Measurements from ENCODE around the gene GADL1. TPM values are rescaled to one million over a fixed set of nuclear protein-coding genes. Genes with fewer than 3 reads are reported as not detected.
A peak's percentile ranks its signal among the peaks of the same experiment; 100 is the strongest.

Gene GADL1
- polyA plus RNA-seq, 2 of the 4 experiments (the other 2 are of a cell fraction), result not detected

DNA sequence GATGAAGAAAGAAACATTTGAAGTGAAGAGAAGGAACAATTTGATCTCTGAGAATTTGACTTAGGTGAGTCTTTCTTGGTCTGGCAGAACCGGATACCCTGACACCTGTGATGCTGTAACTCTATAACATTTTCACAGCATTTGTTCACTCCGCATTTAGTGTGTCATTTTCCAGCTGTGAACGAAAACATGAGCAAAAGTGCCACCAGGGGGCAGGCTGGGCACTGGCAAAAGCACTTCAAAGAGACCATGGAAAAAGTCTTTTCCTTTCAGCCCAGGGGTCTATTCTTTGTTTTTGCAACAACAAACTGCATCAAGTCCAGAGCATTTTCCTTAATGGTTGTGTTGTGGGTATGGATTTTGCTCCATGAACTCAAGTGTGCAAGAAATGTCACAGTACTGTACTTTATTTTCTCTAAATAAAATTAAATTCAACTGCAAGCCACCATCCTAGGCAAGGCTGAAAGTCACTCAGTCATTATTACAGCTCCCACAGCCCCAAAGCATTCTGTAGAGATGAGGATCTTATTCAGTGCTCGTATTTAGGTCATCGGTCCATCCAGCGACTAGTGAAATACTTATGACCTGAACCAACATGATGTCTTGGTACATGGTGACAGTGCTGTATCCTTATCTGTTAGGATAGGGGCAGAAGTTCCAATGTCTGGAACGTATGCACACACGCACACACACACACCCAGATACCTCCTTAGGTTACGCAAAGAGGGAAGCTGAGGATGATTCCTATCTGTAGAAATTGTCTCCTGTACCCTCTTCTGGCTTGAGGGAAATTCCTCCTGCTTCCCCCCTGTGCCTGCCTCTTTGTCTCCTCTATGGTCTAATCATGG lies 125.5 kb downstream of the GADL1 start:
- peaks cover 12% of the 10 kb centered on the region for H3K4me1 ChIP-seq
- WGBS (ENCODE audit: missing lambda C conversion rate), result 58% methylated on average over 9 of the region's 9 CpGs
- H3K4me2 ChIP-seq, result 0 out of 3 replicates have a peak overlapping the region, but pooled peaks have one; percentile 26
- DNase-seq (ENCODE audit: low read depth in 1 of 2, low spot score in 1 of 2), result peak; percentile 43 to 62
- ATAC-seq, result peak; percentile 66 to 82; a peak in 3 of 6 replicates
- no peak for FAIRE-seq
- ChIA-PET POLR2A (no interaction called here), CTCF (interaction anchor here (0.6 to 3.0 kb wide), 23 partner anchors 9 to 1477 kb away, joined by 3 to 18 read pairs (median 3); no protein-coding TSS in a partner anchor)
- no peak overlapping the region for H3K4me3 ChIP-seq
- H3K27ac ChIP-seq, result no peak overlapping the region
- H3K9me3 ChIP-seq, result no peaks in the 10 kb centered on the region
- TF ChIP-seq RAD21 (conservative IDR thresholded peaks at IDR 0.05 in 1 of 2, IDR thresholded peaks at IDR 0.05 in 1 of 2) (peak; percentile 79 to 80), ZSCAN20 (CRISPR knock-in tag; IDR thresholded peaks at IDR 0.05) (no peak), MAFK (IDR thresholded peaks at IDR 0.05; ENCODE audit: partially characterized antibody) (no peak), SMC3 (IDR thresholded peaks at IDR 0.05) (peak; percentile 78), MAZ (IDR thresholded peaks at IDR 0.05; ENCODE audit: borderline replicate concordance, low read depth, low read length) (no peak)
- TF ChIP-seq, protein P1, sequence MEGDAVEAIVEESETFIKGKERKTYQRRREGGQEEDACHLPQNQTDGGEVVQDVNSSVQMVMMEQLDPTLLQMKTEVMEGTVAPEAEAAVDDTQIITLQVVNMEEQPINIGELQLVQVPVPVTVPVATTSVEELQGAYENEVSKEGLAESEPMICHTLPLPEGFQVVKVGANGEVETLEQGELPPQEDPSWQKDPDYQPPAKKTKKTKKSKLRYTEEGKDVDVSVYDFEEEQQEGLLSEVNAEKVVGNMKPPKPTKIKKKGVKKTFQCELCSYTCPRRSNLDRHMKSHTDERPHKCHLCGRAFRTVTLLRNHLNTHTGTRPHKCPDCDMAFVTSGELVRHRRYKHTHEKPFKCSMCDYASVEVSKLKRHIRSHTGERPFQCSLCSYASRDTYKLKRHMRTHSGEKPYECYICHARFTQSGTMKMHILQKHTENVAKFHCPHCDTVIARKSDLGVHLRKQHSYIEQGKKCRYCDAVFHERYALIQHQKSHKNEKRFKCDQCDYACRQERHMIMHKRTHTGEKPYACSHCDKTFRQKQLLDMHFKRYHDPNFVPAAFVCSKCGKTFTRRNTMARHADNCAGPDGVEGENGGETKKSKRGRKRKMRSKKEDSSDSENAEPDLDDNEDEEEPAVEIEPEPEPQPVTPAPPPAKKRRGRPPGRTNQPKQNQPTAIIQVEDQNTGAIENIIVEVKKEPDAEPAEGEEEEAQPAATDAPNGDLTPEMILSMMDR (IDR thresholded peaks at IDR 0.05), result peak; percentile 80

DNA sequence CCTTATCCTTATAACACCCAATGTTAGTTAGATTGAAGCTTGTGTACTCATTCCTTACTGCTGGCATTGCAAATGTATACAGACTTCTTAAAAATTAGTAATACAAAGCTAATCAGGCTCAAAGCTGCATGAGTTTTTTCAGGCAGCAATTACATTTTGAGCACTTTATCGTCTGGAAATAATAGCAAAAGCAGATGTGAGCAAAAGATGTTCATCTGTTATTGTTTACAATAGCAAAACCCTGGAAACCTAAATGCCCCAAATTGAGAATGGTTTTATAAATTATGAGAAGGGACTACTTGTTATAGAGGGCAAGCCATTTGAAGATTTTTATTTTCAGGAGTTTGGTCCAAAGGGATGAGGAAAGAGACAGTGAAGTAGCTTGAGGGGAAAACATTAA lies 126.4 kb downstream of the GADL1 start:
- 8% methylated on average over 1 of the region's 1 CpG for WGBS (ENCODE audit: missing lambda C conversion rate)
- Histone ChIP-seq H3K4me2 (0 out of 3 replicates have a peak overlapping the region, but pooled peaks have one; percentile 26), H3K4me3 (no peak overlapping the region), H3K9me3 (no peaks in the 10 kb centered on the region), H3K27ac (no peak overlapping the region), H3K4me1 (peaks cover 12% of the 10 kb centered on the region)
- CTCF ChIA-PET, result interaction anchor here (0.6 to 3.0 kb wide), 13 partner anchors 8 to 718 kb away, joined by 3 to 18 read pairs (median 4); no protein-coding TSS in a partner anchor
- FAIRE-seq (no peak), DNase-seq (ENCODE audit: low read depth in 1 of 2, low spot score in 1 of 2) (no peak), ATAC-seq (no peak)
- no peak for TF ChIP-seq TP53 (CRISPR knock-in tag; IDR thresholded peaks at IDR 0.05)
- TF ChIP-seq FOSL2 (IDR thresholded peaks at IDR 0.05), result no peak
- TF ChIP-seq FOSL2 (CRISPR knock-in tag; IDR thresholded peaks at IDR 0.05), result no peak
- TF ChIP-seq, protein P2, sequence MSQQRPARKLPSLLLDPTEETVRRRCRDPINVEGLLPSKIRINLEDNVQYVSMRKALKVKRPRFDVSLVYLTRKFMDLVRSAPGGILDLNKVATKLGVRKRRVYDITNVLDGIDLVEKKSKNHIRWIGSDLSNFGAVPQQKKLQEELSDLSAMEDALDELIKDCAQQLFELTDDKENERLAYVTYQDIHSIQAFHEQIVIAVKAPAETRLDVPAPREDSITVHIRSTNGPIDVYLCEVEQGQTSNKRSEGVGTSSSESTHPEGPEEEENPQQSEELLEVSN (IDR thresholded peaks at IDR 0.05; ENCODE audit: borderline replicate concordance, low read depth), result no peak
- no peak for TF ChIP-seq KDM5A (IDR thresholded peaks at IDR 0.05)
- no peak for TF ChIP-seq CBX2 (IDR thresholded peaks at IDR 0.05; ENCODE audit: borderline replicate concordance, low read depth)
- TF ChIP-seq EP300 (IDR thresholded peaks at IDR 0.05), result no peak
- TF ChIP-seq JUNB (IDR thresholded peaks at IDR 0.05), result no peak
- POLR2A ChIA-PET, result no interaction called here

DNA sequence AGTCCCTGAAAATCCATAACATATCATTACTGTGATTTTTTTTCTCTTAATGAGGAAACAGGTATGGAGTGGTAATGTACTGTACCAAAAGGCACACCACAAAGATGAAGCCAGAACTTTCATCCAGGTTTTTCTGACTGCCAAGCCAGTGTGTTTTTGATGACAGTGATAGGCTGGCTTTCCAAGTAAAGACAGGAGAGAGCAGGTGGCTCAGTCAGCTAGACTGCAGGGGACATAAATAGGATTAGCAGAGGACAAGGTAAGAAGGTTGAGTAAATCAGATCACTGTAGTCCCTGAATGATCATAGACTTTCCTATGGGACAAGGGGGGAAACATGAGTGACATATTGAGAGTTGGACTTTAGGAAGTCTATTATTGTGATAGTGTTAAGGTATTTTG lies 127.9 kb downstream of the GADL1 start:
- Histone ChIP-seq H3K9me3 (no peaks in the 10 kb centered on the region), H3K4me2 (no peak overlapping the region), H3K27ac (no peak overlapping the region), H3K4me3 (no peak overlapping the region), H3K4me1 (peaks cover 12% of the 10 kb centered on the region)
- DNase-seq (ENCODE audit: low read depth in 1 of 2, low spot score in 1 of 2) (no peak), FAIRE-seq (no peak), ATAC-seq (no peak)
- TF ChIP-seq RFX5 (IDR thresholded peaks at IDR 0.05) (no peak), JUNB (IDR thresholded peaks at IDR 0.05) (no peak), RNF2 (IDR thresholded peaks at IDR 0.05; ENCODE audit: borderline replicate concordance, low read depth) (no peak)
- ChIA-PET CTCF (interaction anchor here (1.2 kb wide), 1 partner anchor 11 kb away, joined by 3 read pairs; no protein-coding TSS in a partner anchor), POLR2A (interaction anchor here (0.5 kb wide), 1 partner anchor 24 kb away, joined by 3 read pairs; no protein-coding TSS in a partner anchor)

DNA sequence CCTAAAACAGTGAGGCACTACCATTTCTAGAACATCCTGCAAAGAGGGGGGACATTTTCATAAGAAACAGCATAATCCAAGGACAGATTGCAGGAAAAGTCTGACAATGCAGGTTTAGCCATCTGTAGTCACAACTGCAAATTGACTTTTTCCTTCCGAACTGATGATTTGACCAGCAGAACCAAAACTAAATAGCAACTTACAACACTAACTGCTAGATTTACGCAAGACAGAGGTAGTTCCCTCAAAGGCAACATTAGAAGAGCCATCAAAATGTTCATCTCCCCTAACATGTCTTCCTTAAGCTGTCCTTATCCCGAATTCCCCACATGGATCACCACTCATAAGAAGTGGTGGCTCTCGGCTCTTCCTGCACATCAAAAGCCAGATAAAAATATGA lies 129.6 kb downstream of the GADL1 start:
- H3K4me2 ChIP-seq, result no peak overlapping the region
- no peaks in the 10 kb centered on the region; the same call in 2 of the 3 replicates for H3K4me1 ChIP-seq
- POLR2A ChIA-PET, result no interaction called here
- no peak overlapping the region for H3K27ac ChIP-seq
- CTCF ChIA-PET, result interaction anchor here (1.4 kb wide), 1 partner anchor 21 kb away, joined by 5 read pairs; no protein-coding TSS in a partner anchor
- no peaks in the 10 kb centered on the region for H3K9me3 ChIP-seq
- DNase-seq (ENCODE audit: low read depth in 1 of 2, low spot score in 1 of 2) (no peak), FAIRE-seq (no peak), ATAC-seq (no peak)
- H3K4me3 ChIP-seq, result no peak overlapping the region
- WGBS (ENCODE audit: missing lambda C conversion rate), result 63% methylated on average over 4 of the region's 4 CpGs
- TF ChIP-seq NFE2L2 (conservative IDR thresholded peaks at IDR 0.05; ENCODE audit: low read length) (no peak), KDM5A (IDR thresholded peaks at IDR 0.05) (no peak), TP53 (CRISPR knock-in tag; IDR thresholded peaks at IDR 0.05) (no peak), HOXA7 (CRISPR knock-in tag; IDR thresholded peaks at IDR 0.05) (no peak), ZC3H11A (IDR thresholded peaks at IDR 0.05) (no peak), BHLHE40 (IDR thresholded peaks at IDR 0.05; ENCODE audit: low read depth, low read length) (no peak), CHD2 (IDR thresholded peaks at IDR 0.05; ENCODE audit: low read length, partially characterized antibody) (no peak), RNF2 (IDR thresholded peaks at IDR 0.05; ENCODE audit: borderline replicate concordance, low read depth) (no peak), PHF8 (IDR thresholded peaks at IDR 0.05; ENCODE audit: borderline replicate concordance, low read depth) (no peak), POLR2AphosphoS2 (conservative IDR thresholded peaks at IDR 0.05; ENCODE audit: low read length) (no peak), EP300 (IDR thresholded peaks at IDR 0.05) (no peak), CBX8 (IDR thresholded peaks at IDR 0.05) (no peak)
- TF ChIP-seq, protein P1 (IDR thresholded peaks at IDR 0.05), result no peak

Data from A549 (cell line).